Measurements from ENCODE around the gene PLEKHH1.

The PLEKHH1 gene

DNA sequence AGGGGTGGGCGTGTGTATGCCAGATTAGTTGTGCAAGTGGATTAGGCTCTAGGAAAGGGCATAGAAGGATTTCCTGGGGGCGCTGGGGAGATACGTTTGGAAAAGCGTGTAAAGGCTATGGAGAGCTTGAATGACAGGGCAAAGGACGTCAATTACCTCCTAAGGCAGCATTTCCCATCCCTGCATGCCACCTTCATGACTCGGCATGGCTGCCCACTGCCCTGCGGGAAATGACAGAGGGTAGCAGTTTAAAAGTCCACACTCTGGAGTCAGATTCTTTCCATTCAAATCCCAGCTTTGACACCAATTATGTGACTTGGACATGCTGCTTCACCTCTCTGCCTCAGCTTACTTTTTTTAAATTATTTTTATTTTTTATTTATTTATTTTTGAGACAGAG lies 29.8 kb upstream of the PLEKHH1 start:
- TF ChIP-seq CTCF (IDR thresholded peaks at IDR 0.05; ENCODE audit: insufficient read depth, low read length) (no peak), GABPA (IDR thresholded peaks at IDR 0.05; ENCODE audit: low read depth) (no peak), POLR2AphosphoS5 (IDR thresholded peaks at IDR 0.05; ENCODE audit: low read depth) (no peak), SPI1 (IDR thresholded peaks at IDR 0.05; ENCODE audit: borderline replicate concordance, low read depth) (no peak)
- TF ChIP-seq, protein P1, sequence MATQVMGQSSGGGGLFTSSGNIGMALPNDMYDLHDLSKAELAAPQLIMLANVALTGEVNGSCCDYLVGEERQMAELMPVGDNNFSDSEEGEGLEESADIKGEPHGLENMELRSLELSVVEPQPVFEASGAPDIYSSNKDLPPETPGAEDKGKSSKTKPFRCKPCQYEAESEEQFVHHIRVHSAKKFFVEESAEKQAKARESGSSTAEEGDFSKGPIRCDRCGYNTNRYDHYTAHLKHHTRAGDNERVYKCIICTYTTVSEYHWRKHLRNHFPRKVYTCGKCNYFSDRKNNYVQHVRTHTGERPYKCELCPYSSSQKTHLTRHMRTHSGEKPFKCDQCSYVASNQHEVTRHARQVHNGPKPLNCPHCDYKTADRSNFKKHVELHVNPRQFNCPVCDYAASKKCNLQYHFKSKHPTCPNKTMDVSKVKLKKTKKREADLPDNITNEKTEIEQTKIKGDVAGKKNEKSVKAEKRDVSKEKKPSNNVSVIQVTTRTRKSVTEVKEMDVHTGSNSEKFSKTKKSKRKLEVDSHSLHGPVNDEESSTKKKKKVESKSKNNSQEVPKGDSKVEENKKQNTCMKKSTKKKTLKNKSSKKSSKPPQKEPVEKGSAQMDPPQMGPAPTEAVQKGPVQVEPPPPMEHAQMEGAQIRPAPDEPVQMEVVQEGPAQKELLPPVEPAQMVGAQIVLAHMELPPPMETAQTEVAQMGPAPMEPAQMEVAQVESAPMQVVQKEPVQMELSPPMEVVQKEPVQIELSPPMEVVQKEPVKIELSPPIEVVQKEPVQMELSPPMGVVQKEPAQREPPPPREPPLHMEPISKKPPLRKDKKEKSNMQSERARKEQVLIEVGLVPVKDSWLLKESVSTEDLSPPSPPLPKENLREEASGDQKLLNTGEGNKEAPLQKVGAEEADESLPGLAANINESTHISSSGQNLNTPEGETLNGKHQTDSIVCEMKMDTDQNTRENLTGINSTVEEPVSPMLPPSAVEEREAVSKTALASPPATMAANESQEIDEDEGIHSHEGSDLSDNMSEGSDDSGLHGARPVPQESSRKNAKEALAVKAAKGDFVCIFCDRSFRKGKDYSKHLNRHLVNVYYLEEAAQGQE (IDR thresholded peaks at IDR 0.05; ENCODE audit: insufficient replicate concordance, low read depth): no peak
- no peaks in the 10 kb centered on the region for H3K27me3 ChIP-seq (ENCODE audit: insufficient read depth, poor library complexity, severe bottlenecking)
- no peak for DNase-seq (ENCODE audit: low read depth in 1 of 2, low spot score in 1 of 2)
- no peak overlapping the region for H3K4me3 ChIP-seq (replicated peaks; ENCODE audit: insufficient read depth, low read length)
- H3K27ac ChIP-seq (replicated peaks): no peak overlapping the region

- Histone ChIP-seq H3K27ac (replicated peaks) (no peak overlapping the region), H3K27me3 (ENCODE audit: insufficient read depth, poor library complexity, severe bottlenecking) (no peaks in the 10 kb centered on the region), H3K4me3 (replicated peaks; ENCODE audit: insufficient read depth, low read length) (no peak overlapping the region)
- TF ChIP-seq POLR2AphosphoS5 (IDR thresholded peaks at IDR 0.05; ENCODE audit: low read depth) (no peak), SPI1 (IDR thresholded peaks at IDR 0.05; ENCODE audit: borderline replicate concordance, low read depth) (no peak), CTCF (IDR thresholded peaks at IDR 0.05; ENCODE audit: insufficient read depth, low read length) (no peak), GABPA (IDR thresholded peaks at IDR 0.05; ENCODE audit: low read depth) (no peak)
- TF ChIP-seq, protein P1 (IDR thresholded peaks at IDR 0.05; ENCODE audit: insufficient replicate concordance, low read depth): no peak
- no peak for DNase-seq (ENCODE audit: low read depth in 1 of 2, low spot score in 1 of 2)
Measured at GRCh38 chr14:67505254-67505653, 27.8 kb upstream of the PLEKHH1 start.

- DNase-seq (ENCODE audit: low read depth in 1 of 2, low spot score in 1 of 2): no peak
- H3K4me3 ChIP-seq (replicated peaks; ENCODE audit: insufficient read depth, low read length): no peak overlapping the region
- no peak overlapping the region for H3K27ac ChIP-seq (replicated peaks)
- no peak for TF ChIP-seq SPI1 (IDR thresholded peaks at IDR 0.05; ENCODE audit: borderline replicate concordance, low read depth)
- no peak for TF ChIP-seq CTCF (IDR thresholded peaks at IDR 0.05; ENCODE audit: insufficient read depth, low read length)
- no peak for TF ChIP-seq POLR2AphosphoS5 (IDR thresholded peaks at IDR 0.05; ENCODE audit: low read depth)
- TF ChIP-seq GABPA (IDR thresholded peaks at IDR 0.05; ENCODE audit: low read depth): no peak
- TF ChIP-seq, protein P1 (IDR thresholded peaks at IDR 0.05; ENCODE audit: insufficient replicate concordance, low read depth): no peak
- H3K27me3 ChIP-seq (ENCODE audit: insufficient read depth, poor library complexity, severe bottlenecking): no peaks in the 10 kb centered on the region
Measured at GRCh38 chr14:67508956-67509355, 24.1 kb upstream of the PLEKHH1 start.

Data from HL-60 (cell line).